Activated CD8-positive, alpha-beta memory T cell treated with anti-CD3 and anti-CD28 coated beads for 4 hours (primary cell): ENCODE results near the gene AK1.
"Not testable (repeated sequence)": the region's sequence is repeated elsewhere in the genome, so short reads cannot be mapped to it uniquely, and the experiment has no call there.

ENCODE experiments used
- DNase-seq, 2 donors: peaks; one replicate each; pipeline ENCODE4 v3.0.0-alpha.2; 2020; ENCODE audit warnings: low read depth in 2 of 2

Gene AK1

DNA sequence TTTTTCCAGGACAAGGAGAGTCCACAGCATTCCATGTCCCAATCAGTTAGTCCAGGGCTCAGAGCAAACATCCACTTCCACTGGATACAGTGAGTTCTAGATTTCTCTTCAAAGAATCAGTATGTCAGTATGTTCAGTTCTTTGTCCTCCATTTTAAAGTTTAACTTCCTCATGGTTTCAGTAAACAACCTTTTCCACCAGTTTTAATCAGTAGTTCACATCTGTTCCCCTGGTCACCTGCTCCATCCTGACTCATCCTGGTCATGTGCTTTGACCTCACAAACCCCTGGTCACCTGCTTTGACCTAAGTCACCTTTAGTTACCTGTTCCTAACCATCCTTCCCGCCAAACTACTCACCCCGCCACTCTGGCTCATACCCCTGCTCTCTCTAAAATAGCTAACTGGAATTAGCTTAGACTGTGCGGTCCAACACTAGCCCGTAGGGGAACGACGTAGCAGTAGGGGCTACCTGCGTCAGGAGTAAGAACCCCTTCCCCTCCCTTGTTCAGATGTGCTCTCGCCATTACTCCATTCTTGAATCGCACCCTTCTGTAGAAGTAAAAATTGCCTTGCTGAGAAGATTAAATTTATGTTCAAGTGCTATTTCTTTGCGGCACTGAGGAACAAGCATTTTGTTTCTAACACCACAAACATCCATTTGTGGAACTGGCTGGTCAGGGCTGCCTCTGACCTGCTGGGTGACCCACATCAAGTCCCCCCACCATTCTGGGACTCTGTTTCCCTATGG lies 28.5 kb downstream of the AK1 start:
- DNase-seq, result no peak

DNA sequence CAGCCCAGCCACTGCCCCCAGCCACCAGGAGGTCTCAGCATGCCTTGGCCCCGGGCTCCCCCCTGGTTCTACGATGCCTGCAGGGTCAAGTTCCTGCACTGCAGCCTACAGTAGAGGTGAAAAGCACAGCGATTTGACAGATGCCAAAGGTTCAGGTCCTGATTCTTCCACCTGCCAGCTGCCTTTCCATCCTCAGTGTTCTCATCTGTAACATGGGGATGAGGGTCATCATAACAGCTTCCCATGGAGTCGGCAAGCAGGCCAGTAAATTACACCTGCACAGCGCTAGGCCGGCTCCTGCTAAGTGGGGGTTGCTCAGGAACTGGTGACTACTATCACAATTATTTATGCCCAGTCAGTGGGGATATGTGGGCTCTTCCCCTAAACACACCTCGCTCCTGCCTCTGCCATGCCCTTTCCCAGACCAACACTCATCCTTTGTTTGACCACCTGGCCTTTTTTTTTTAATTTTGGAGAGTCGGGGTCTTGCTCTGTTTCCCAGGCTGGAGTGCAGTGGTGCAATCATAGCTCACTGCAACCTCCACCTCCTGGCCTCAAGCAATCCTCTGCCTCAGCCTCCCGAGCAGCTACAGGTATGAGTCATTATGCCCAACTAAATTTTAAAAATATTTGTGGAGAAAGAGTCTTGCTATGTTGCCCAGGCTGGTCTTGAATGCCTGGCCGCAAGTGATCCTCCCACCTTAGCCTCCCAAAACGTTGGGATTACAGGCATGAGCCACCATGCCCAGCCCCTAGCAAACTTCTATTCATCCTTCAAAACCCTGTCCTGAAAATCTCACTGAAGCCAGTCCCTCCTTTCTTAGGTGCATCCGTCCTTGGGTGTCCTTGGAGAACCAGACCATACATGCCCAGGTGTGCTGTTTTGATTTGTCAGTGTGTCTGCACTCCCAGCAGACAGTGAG lies 29.4 kb downstream of the AK1 start:
- DNase-seq, result no peak

DNA sequence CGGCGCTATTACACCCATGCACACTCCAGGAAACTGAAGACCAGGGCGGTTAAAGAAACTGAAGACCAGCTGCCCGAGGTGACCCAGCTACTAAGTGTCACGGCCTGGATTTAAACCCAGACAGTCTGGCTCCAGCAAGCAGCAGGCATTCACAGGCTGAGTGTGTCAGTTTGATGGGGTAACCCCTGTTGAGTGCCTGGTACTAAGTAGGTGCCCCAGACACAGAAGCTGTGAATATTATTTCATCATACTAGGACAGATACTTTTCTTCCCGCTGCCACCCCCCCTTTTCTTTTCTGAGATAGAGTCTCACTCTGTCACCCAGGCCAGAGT lies 30.3 kb downstream of the AK1 start:
- no peak for DNase-seq

DNA sequence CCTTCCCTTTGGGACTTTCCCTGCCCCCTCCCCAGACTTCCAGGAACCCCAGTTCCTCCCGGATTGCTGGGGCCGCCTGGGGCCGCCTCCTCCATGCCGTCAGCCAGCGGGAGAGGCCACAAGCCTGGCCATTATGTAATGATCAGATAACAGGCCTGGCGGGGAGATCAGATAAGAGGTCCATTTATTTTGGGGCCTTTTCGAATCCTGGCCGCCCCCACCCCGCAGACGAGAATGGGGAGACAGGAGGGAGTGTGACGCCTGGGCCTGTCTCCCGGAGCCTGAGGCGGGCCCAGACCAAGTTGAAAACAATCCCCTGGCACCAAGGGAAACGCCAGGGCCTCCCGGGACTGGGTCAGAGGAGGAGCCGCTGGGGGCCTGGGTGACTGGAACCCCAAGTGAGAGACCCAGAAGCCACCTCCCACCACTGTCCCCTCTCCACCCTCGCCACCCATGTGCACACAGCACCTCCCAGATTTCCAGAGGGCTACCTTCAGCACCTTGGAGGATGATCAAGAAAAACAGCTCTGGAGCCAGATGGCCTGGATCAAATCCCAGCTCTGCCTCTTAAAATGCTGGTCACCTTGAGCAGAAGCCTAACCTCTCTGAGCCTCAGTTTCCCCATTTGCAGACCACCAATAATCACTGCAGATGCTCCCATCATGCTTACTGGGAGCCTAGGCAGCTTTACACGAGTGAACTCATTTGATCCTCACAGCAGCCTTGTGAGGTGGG lies 30.9 kb downstream of the AK1 start:
- DNase-seq, result no peak

DNA sequence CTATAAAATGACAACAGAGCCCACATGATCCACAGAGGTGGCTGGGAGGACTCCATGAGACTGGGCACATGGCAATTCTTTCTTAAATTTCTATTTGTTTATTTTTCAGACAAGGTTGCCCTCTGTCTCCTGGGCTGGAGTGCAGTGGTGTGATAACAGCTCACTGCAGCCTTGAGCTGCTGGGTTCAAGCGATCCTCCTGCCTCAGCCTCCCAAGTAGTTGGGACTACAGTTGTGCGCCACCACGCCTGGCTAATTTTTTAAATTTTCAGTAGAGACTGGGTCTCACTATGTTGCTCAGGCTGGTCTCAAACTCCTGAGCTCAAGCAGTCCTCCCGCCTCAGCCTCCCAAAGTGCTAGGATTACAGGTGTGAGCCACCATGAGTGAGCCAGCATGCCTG lies 31.9 kb downstream of the AK1 start:
- DNase-seq, result not testable (repeated sequence)

DNA sequence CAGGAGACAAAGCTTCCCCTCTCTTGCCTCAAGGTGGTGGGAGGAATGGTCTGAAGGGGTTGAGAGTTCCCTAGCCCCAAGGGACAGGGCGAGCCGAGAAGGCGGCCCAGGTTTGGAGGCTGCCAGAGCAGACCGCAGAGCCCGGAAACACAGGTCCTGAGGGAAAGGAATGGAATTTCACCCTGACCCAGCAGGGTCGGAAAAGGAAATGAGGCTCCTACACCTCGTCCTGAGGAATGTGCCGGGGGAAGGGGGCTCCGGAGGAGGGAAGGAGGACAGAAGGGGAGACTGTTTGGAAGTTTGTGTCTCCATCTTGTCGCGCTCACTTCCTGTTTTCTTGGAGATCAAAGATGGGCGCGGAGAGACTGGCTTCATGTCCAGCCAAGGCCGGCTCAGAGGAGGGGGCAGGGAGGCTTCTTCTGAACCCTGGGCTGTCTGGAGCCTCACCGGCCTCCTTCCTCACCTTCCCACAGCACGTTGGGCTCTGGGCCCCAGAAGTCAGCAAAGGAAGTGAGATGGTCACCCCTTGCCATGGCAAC lies 32.6 kb downstream of the AK1 start:
- no peak for DNase-seq

DNA sequence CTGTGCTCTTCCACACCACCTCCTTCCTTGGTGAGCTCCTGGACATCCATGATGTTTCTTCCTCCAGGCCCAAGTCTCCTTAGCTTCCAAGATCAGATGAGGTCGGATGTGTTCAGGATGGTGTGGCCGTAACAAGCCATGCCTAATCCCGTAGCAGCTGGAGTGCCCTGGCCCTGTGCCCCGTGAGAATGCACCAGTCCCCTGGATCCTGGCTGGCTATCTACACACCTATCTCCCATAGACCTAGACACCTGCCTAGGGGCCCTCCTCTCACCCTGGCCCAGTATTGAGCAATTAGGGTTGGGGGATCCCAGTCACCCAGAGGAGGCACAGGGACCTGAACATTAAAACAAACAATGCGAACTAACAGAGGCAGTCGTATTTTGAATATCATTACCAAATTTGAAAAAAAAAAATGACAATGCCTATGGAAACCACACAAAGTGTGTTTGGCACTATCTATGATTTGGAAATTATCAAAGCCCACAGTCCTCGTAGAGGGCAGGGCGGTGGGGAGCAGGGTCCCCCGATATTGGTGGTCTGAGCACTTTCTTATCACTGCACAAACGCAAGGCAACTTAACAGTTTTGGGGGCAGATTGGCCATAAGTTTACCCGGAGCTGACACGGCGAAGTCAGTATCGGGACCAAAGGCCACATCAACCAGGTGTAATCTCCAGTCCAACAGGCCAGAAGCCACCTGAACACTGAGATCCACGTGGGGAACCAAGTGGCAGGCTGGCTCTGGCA lies 36.2 kb downstream of the AK1 start:
- no peak for DNase-seq

DNA sequence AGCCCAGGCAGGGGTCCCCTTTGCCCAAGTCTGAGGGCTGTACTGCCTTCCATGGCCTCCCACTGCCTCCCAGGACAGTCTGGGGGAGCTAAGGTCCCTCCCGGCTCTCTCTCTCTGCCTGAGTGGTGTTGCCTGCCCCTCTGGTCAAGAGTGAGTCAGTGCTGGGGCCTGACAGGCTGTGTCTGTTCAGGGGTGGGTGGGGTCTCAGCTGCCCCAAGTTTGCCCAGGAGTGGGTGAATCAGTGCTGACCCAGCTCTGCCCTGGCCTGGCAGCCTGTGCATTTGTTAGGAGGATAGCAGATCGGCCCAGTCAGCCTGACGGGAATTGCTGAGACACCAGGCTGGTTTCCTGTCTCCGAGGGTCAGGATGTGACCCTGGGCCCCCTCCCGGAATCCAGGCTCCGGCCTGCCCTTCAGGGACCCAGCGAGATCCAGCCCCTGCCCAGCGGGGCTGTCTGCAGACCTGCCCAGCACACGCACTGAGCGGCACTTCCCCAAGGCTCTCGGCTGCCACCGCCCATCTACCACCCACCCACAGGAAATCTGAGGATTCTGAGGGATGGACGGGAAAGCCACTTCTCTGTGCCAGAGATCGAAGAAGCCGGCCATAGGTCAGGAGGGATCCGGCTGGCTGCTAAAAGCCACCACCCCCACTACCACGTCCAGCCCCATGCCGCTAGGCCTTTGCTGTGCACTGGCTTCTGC lies 38.9 kb downstream of the AK1 start:
- no peak for DNase-seq

DNA sequence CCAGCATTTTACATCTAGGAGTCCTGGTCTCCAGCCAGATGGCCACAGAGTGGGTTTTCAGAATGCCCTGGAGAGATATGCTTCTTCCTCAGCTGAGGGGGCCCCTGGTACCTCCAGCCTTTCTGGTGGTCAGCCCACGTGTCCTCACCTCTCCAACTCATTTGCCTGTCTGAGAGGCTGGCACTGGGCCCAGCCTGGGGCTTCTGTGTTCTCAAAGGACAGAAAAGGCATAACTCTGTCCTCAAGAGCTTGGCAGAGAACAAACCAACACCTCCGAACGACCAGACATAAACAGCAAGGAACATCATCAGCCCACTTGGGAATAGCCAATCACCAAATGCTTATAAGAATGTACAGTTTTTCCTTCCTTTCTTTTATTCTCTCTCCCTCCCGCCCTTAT lies 40.1 kb downstream of the AK1 start:
- DNase-seq, result no peak

DNA sequence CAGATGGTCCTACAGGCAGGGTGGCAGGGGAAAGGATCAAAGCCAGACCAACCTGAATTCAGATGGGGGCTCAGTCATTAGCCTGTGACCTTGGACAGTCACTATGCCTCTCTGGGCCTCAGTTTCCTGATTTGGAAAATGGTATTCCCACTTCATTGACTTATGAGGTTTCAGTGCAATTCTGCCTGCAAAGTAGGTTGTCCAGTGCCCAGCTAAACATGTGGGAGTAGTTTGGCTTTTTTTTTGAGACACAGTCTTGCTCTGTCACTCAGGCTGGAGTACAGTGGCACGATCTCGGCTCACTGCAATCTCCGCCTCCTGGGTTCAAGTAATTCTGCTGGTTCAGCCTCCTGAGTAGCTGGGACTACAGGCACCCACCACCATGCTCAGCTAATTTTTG lies 40.9 kb downstream of the AK1 start:
- DNase-seq, result not testable (repeated sequence)

DNA sequence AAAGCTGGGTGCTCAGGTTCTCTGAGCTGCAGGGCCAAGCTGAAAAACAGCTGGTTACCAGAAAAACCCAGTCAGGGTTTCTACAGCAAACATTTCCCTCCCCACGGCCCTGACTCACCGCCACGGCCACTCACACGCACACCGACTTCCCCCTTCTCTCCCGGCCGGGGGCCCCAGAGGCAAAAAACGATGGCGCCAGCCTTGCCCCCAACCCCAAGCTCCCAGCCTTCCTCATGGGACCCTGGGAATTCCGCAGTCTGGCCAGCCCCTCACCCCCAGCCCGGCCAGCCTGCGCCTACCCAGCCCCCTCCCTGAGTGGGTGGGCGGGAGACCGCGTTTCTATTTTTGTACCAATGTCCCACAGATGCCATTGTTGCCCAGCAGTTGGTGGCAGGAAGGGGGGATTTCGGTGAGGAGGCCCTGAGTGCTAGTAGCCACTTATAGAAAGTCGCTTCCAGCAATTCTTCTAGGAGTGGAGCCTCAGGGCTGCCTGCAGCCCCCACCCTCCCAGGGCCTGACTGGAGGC lies 41.4 kb downstream of the AK1 start:
- DNase-seq, result no peak

DNA sequence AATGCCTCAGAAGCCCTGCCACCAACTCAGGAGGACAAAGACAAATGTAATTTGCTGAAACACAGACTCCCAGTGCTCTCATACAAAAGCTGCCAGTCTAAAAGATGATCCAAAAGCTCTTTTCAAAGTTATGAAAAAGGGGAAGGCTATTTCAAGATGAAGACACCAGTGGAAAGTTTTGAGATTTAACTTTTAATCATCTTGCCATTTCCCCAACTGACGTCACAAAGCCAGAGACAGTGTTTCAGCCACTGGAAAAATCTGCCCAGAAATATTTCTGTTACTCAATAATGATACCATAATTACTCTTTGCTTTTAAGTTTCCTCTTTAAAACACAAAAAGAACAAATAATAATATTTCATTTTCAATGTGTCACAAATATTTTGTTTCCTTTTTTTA lies 43.9 kb downstream of the AK1 start:
- no peak for DNase-seq

DNA sequence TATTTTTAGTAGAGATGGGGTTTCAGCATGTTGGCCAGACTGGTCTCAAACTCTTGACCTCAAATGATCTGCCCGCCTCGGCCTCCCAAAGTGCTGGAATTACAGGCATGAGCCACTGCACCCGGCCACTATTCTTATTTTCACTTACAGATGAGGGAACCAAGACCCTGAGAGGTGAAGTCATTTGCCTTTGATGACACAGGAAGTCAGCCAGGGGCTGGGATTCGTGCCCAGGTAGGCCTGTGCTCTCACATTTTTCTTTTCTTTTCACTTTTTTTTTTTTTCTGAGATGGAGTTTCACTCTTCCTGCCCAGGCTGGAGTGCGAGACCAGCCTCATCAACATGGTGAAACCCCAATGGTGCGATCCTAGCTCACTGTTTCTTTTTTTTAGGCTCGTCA lies 45.2 kb downstream of the AK1 start:
- DNase-seq, result no peak

DNA sequence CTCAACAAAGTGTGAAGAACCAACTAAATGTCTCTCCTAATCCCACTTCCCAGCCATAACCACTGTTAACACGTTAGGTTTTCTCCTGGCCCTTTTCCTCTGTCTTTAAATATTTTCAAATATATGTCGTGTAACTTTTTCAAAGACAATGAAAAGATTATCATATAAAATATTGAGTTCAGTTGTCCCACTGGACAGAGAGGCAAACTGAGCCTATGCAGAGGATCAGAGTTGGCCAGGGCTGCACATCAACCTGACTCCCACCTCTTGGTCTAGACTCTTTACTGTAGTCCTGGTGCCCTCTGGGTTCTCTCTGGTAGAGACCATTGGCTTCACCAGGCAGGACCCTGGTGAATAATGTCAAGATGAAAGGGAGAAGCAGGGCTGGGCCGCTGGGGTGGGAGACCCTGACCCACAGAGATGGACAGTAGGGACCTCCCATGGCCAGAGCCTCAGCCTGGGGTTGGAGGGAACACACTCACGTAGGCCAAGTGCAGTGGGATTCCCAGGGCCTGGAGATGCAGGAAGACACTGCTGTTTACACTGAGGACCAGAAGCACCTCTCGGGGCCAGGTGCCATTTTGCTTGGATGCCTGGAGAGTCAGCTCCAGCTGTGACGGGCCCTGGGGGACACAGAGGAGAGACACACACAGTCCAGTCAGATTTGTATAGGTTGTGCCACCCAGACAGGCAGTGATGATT lies 48.1 kb downstream of the AK1 start:
- DNase-seq, result no peak

DNA sequence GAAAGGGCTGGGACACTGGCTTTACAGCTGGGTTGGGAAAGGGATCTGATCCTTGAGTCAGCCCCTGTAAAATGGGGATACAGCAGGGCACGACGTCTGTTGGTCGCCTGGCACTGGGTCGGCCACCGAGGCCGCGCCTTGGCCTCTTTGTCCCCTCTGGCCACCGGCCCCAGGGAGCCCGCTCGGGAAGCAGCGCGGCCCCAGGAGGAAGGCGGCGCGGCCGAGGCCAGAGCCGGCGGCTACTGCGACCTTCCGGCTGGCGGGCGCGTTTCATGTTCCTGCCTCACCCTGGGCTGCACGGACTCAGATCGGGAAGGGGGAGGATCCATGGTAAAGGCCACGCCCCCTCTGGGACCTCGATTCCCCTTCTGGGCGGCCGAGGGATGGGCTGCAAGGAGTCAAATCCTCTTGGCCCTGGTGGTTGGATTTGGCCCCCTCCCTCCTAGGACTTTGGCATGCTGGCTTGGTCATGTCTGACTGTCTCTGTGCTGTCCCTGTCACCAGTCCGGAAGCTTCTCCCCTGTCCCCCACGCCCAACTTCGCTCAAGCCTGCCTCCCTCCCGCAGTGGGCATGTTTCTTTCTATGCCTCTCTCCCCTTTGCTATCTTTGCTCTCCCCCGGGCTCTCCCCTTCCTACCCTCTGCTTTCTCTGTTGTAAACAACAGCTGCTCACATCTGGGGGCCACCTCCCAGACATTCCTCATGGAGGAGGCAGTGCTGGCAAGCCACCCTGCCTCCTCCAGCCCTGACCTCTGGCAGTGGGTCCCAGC lies 49.0 kb downstream of the AK1 start:
- DNase-seq, result no peak

DNA sequence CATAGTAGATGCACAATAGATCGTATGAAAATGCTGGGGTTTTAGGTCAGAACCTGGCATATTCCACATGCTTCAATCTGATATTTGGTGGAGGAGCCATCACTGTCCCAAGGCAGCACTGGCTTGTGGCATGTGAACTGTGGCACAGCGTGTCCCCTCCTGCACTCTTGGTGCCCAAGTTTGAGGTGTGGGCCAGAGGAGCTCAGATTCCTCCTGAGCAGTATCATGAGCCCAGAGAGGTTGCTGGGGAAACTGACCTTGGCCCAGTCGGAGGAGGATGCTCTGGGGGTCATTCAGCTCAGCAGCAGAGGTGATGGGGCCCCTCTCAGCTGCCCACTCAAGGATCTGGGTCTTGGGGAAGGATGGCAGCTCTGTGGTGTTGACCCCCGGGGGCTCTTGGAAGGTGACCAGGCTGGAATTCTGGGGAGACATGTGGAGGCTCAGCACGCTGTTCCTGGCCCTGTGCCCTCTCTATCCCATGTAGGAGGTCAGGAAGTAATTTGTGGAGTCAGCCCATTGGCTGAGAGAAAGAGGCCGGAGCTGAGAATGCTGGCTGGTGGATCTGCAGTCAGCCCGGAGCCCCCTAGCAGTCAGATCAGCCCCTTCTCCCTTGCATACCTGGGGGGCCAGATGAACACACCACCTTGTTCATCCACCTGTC lies 51.1 kb downstream of the AK1 start:
- DNase-seq, result no peak

DNA sequence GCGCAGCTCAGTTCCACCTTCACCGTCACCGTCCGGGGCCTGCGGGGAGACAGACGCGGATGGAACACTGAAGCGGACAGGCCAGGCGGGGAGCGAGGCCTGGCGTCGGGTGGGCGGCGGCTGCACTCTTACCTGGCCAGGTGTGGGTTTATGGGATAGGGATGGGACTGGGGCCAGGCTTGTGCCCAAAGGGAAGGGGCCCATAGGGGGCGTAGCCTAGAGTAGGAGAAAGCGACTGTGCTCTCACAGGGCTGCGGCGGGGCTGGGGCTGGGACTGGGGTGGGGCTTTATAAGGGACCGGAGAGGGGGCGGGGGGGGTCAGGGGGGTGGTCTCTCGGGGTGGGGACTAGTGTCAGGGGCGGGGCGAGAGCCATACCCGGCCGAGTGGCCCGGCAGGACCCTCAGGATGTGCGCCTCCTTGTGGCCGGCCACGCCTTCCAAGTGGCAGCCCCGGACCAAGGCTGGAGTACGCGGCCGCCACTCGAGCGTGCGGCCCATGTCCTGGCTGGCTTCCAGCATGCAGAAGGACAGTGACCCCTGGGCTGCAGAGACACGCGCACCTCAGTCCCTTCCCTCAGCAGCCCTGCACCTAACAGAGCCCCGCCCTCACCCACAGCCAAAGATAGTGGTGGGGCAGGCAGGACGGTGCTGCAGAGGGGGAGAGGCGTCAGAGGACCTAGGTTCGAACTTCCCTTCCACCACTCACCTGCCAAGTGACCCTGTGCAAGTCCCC lies 52.0 kb downstream of the AK1 start:
- no peak for DNase-seq

DNA sequence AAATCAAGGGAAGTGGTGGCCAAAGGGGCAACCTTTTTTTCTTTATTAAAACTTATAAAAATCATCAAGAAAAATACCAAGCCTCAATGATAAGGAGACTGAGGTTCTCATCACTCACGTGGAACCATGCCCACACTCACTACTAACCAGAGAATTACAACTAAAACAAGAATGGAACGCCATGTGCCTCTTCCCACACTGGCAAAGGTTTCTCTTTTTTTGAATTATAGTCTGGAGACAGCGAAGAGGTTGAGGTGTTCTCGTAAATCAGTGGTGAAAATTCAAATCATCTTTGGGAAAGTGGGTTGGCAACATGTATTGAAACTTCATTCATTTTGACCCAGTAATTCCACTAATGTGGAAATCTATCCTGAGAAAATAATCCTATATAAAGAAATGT lies 55.4 kb downstream of the AK1 start:
- no peak for DNase-seq
